GM19099 (cell line): ENCODE measurements around the gene FBXL16.

ENCODE experiments used
- POLR2A ChIP-seq: IDR thresholded peaks from 3 replicates; pipeline ENCODE4 v1.6.1; 2011; ENCODE audit warnings: low read depth; ENCODE audit not compliant: insufficient read length; ENCODE audit errors: extremely low read depth

The FBXL16 gene

GRCh38 chr16:739560-740458, 34.2 kb upstream of the FBXL16 start:
- no peak for TF ChIP-seq POLR2A

DNA sequence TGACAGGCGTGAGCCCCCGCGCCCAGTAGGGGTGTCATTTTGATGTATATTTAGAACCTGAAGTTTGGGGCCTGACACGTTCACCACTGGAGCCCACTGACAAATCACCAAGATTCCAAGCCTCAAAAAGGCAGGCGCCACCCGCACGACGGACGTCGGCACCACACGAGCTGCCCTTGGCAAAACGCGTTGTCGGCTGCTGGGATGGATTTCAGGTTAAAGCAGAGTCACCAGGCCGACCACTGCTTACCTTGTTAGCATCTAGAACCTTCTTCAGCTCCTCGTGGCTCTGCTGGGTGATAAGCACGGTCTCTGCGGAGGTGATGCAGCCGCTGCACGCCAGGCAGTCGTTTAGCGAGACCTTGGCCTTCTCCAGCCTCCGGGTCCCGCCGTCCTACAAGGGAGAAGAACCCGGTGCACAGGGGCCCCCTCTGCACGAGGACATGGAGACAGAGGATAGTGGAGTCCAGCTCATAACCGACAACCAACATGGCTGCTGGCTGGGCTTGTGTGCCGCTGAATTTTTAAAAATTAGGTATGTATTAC, 31.4 kb upstream of the FBXL16 start:
- no peak for TF ChIP-seq POLR2A

DNA sequence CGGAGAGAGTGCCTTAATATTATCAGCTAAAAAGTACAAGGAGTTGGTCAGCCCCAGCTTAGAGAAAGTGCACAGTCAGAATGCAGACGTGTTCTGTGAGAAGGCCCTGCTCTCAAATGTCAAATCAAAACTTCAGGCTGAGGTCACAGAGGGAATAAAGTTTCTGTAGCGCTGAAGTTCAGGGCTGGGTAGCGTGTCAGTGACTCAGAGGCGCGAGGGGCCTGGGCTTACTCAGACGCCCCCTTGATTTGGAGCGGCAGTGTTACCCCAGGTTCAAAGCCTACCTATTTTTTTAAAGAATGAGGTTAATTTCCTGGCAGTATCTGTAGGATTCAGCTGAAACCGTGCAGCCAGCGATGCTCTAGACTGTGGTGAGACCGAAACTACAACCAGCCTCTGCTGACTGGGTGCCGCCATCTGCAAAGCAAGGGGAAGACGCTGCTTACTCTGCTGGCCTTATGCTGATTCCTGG, 30.4 kb upstream of the FBXL16 start:
- no peak for TF ChIP-seq POLR2A

DNA sequence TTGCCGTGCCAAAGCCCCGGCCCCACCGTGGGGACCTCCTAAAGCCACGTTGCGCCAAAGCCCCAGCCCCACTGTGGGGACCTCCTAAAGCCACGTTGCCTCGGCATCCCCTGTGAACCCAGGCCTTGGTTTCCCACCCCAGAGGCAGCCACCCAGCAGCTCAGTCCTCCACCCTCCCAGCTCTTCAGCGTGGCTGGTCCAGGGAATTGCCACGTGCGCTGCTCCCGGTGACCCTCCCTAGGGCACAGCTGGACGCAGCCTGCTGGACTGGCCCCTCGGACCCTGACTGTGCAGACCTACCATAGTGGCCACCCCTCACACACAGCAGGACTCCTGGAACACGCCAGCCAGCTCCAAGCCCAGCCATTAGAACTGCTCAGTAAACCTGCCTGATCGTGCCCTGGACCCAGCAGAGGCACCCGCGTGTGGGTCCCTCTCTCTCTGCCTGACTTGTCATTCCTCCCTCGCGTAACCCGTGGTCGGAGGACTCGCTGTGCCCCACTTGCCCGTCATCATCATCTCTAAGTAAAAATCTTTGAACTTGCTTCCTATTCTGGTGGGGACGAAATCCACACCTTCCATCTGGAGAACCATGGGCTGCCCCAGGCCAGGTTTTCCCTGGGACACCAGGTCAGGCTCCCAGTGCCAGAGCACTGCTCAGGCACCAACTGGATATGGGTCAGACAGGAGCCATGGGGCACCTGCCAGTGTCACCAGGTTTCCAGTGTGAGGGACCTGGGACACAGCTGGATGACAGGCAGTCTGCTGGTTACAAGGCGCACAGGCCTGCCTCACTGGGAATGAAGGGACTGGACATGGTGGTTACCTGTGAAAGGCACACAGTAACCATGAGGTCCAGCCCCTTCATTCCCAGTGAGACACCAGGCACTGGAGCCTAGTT, 29.6 kb upstream of the FBXL16 start:
- no peak for TF ChIP-seq POLR2A

DNA sequence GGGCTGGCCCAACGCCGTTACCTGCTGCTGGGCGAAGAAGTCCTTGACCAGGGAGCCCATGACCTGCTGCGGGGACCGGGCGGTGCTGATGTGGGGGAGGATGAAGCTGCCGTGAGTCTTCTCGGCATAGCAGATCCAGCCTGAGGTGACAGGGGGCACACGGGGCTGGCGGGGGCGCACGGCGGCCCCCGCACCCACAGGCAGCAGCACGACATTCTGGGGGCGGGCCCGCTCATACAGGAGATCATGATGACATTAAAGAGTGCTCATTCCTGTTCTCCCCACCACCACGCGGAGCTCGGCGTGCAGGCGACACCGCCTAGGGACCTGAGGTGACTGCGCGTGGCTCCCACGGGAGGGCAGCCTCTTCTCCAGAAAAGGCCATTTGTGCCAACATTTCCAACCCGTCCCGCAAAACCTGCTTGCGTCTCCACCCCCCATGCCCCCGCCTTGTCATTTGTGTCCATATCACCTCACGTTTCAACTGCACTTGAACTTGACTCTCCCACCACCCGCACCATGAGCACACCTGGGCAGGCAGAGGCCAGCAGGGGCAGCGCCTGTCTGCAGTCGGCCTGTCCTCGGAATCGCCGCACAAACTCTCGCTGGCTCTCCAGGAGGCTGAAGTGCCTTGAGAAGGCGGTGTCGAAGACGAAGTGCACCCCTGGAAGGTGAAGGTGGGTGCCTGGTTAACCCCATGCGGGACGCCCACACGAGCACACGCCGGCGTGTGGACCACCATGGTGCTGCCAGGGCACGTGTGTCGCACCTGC, 28.8 kb upstream of the FBXL16 start:
- TF ChIP-seq POLR2A: no peak

DNA sequence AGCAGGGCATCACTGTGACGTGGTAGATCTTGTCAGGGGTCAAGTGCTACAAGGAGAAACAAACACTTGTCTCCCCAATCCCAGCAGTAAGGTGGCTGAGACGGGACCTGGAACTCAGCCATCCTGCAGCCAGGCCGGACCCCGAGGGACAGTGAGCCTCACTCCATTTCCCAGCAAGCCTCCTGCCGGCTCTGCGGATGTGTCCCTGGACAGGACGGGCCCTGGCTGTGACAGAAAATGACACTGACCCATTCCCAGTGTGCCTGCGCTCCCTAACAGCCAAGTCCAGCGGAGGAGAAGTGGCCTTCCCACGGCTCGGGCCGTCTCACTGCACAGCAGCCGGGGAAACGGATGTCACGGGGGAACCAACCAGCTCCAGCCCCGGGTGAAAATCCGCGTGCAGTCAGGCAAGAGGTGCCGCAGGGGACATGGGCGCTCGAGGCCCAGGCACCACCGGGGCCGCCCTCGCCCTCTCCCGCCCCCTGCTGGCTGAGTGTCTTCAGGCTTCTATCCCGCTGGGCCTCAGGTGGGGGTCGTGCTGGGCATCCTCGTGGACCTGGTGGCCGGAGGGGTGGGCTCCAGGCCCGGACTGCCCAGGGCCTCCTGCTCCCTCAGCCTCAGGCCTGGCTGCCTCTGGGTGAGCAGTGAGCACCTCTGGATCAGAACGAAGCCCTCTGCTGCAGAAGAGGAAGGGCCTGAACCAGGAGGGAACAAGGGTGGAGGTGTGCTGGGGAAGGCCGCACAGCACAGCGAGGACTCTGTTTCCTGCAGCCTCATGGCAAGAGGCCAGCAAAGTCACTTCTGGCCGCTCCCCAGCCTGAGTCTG, 28.0 kb upstream of the FBXL16 start:
- no peak for TF ChIP-seq POLR2A

GRCh38 chr16:732936-733335, 27.3 kb upstream of the FBXL16 start:
- no peak for TF ChIP-seq POLR2A

GRCh38 chr16:732332-732731, 26.7 kb upstream of the FBXL16 start:
- TF ChIP-seq POLR2A: no peak

GRCh38 chr16:730666-731509, 25.3 kb upstream of the FBXL16 start:
- TF ChIP-seq POLR2A: no peak

GRCh38 chr16:729768-730665, 24.4 kb upstream of the FBXL16 start:
- TF ChIP-seq POLR2A: no peak

DNA sequence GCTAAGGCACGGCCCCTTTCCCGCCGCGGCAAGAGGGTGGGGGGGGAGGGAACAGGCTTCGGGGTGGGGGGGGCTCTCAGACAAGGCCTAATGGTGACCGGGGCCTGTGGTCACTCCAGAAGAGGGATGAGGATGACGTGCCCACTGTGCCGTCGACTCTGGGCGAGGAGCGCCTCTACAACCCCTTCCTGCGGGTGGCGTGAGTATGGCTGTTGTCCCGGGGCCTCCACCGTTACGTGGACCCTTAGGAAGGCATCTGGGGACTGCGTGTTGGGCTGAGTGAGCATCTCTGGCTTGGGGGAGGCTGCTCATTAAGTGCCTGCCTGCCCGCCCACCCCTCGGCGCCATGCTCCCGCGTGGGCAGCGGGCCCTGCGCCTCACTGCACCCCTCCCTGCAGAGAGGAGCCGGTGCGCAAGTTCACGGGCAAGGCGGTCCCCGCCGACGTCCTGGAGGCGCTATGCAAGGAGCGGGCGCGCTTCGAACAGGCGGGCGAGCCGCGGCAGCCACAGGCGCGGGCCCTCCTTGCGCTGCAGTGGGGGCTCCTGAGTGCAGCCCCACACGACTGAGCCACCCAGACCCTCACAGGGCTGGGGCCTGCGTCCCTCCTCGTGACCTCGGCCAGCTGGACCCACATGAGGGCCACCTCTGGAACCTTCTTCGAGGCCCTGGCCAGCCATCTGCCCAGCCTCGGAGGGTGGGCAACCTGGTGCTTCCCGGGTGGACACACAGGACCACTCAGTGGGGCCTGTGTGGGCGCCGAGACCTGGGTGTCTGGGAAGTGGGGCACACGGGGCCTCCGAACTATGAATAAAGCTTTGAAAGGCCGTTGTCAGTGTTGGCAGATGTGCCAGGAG, 23.5 kb upstream of the FBXL16 start:
- TF ChIP-seq POLR2A: no peak
